Measurements from ENCODE around the gene OR8K1.

- no peak for TF ChIP-seq CTCF (IDR thresholded peaks at IDR 0.05; ENCODE audit: borderline replicate concordance, extremely low read depth, low read length, poor library complexity, severe bottlenecking)
- TF ChIP-seq EZH2 (IDR thresholded peaks at IDR 0.05; ENCODE audit: borderline replicate concordance, low read depth, low read length, severe bottlenecking) = no peak
These were observed 34.3 kb downstream of the OR8K1 start for GRCh38 chr11:56380120-56380519.
